HuH-7.5 (cell line): Measurements from ENCODE around the gene LUC7L3.
A peak's percentile ranks its signal among the peaks of the same experiment; 100 is the strongest.

ENCODE experiments used
- DNase-seq: peaks from one replicate; pipeline ENCODE4 v3.0.0; 2011; ENCODE audit warnings: low spot score

LUC7L3 gene

DNA sequence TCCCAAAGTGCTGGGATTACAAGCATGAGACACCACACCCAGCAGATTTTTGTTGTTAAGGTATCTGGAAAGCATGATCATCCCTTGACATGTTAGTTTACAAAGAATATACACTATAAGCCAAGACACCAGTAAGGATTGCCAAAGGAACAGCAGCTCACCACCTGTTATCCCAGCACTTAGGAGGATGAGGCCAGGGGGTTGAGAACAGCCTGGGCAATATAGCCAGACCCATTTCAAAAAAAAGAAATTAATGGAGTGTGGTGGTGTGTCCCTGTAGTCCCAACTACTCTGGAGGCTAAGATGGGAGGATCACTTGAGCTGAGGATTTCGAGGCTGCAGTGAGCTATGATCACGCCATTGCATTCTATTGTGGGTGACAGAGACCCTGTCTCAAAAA, 42.8 kb downstream of the LUC7L3 start:
- no peak for DNase-seq

DNA sequence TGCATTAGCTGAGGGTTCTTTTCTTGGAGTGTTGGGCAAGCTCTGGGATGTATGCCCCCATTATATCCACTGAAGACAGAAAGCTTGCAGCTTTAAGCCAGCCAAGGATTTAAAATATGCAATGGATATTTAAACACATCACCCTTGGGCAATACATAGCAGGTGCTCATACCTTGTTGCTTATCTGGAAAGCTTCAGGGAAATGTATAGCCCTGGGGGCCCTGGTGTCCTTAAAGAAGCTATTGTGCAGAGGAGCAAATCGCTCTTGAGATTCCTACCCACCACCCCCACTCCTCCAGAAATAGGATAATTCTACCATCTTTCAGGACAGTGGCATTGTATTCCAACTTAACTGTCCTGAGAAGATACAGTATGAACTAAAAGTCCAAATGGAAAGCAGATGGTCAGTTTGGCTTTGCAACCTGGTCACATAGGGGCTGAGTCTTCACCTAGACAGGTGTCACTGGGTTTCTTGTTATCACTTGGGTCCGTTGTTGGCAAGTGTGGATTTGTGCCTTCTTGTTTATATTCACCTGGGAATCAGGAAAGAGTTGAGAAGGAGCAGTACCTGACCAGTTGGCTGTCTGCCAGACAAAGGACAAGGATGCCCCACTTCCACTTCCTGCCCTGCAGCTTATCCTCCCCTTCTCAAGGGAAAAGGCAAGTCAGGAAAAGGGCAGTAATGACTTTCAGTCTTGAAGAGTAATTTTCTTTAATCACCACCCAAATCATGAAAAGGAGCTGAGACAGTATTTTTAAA, 44.5 kb downstream of the LUC7L3 start:
- no peak for DNase-seq

- DNase-seq: no peak
These were observed 45.3 kb downstream of the LUC7L3 start for GRCh38 chr17:50764734-50765149.

DNA sequence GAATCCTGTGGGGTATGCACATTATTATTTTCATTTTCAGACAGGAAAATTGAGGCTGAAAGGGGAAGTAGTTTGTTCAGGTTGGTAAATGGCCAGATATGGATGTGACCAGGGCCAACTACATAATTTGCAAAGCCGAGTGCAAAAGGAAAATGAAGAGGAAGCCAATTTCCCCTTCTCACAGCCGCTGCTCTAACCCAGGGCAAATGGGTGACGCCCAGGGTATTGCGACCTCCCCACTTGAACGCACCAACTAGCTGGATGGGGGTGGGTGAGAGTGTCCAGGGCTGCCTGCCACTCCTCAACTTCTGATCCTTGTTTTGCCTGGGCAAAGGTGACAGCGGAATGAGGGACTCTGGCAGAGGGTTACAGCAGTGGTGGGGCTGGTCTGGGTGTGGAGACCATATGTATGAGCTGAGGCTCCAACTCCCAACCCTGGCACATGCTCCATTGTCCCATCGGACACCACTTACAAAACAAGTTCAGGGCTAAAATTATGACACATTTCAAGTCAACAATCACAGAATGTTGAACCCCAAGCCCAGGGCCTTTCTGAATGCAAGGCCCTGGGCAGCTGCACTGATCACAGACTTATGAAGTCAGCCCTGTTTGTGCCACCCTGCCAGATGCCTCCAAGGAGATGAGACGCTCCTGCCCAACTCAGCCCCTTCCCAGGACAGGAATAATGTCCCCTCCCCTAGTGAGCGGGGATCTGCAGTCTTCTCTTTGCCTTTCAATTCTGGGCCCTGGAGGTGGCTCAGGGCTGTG, 46.2 kb downstream of the LUC7L3 start:
- no peak for DNase-seq

- no peak for DNase-seq
These were observed 47.0 kb downstream of the LUC7L3 start for GRCh38 chr17:50766222-50767023.

DNA sequence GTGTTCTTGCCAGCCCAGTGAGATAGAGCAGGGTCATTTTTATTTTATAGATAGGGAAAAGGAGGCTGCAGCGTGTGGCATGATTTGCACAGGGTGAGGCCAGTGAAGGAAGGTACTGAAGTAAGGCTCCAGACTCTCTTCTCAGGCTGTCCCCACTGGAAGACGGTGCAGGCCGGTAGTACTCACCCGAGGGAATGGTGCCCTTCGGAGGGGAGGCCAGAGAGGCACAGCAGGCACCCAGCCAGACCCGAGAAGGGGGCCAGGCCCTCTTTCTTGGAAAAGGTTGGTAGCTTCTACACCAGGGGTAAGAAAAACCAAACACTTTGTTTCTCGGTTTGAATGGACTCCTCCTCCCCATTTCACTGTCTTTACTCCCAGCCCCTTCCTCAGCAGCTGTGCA, 47.6 kb downstream of the LUC7L3 start:
- DNase-seq: no peak

GRCh38 chr17:50767446-50767845, 48.0 kb downstream of the LUC7L3 start, which contains the start of gene ANKRD40CL:
Gene ANKRD40CL (minus strand): TSS chr17:50767518. CDS start chr17:50766913, 605 bp downstream.
- no peak for DNase-seq

- DNase-seq: peak; percentile 63
These were observed 49.0 kb downstream of the LUC7L3 start for GRCh38 chr17:50768346-50768761.

DNA sequence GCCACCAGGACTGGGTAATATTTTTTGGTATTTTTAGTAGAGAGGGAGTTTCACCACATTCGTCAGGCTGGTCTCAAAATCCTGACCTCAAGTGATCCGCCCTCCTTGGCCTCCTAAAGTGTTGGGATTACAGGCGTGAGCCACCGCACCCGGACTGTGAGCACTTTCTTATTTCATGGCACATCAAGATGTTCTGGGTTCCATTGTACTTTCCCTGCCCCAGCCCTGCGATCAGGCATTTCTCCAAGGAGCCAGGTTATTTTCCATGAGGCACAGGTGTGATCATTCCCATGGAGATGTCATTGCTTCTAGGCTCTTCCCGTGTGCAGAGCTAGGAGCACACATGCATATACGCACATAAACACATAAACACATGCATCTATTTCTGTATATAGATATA, 50.5 kb downstream of the LUC7L3 start:
- DNase-seq: no peak

- DNase-seq: no peak
These were observed 50.9 kb downstream of the LUC7L3 start for GRCh38 chr17:50770346-50770745.

GRCh38 chr17:50771991-50772785, 52.8 kb downstream of the LUC7L3 start:
- DNase-seq: no peak

DNA sequence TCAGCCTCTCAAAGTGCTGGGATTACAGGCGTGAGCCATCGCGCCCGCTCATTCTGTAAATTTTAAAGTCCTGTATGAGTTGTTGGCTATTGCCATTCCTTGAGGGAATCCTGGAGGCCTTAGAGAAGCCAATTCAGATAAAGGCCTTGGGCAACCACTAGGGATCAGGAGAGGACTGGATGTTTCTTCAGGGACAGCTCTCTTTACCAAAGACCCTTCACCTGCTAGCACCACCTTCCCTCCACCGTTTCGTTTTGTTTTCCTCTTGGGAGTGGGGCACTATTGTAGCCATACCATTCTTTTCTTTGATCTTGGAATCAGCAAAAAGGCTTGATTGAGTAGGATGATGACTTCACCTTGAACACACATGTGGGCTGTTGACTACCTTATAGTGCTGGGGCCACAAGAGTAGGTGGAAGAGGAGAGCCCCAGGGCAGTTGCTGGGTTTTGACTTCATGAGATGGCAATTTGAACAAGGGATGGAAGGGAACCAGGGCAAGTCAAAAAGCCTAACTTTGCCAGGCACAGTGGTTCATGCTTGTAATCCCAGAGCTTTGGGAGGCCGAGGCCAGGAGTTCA, 54.9 kb downstream of the LUC7L3 start:
- no peak for DNase-seq

GRCh38 chr17:50775926-50776325, 56.5 kb downstream of the LUC7L3 start:
- DNase-seq: no peak

DNA sequence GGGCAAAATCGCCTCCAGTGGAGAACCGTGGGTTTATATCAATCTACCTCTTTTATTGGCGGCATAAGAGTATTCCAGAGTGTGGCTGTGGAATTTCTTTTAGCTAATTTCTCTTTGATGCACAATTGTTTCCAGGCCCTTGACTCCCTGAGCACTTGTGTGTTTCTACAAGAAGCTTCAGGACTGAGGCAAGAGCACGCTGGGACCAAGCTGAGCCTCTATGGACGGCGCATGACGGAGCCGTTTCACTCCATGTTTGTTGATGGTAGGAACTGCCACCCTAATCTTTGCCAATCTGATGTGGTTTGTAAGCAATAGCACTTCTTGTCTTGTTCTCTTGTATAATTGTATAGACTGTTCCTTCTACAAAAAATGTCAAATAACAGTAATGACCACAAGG, 59.1 kb downstream of the LUC7L3 start:
- DNase-seq: no peak

GRCh38 chr17:50778988-50779387, 59.6 kb downstream of the LUC7L3 start:
- DNase-seq: no peak

DNA sequence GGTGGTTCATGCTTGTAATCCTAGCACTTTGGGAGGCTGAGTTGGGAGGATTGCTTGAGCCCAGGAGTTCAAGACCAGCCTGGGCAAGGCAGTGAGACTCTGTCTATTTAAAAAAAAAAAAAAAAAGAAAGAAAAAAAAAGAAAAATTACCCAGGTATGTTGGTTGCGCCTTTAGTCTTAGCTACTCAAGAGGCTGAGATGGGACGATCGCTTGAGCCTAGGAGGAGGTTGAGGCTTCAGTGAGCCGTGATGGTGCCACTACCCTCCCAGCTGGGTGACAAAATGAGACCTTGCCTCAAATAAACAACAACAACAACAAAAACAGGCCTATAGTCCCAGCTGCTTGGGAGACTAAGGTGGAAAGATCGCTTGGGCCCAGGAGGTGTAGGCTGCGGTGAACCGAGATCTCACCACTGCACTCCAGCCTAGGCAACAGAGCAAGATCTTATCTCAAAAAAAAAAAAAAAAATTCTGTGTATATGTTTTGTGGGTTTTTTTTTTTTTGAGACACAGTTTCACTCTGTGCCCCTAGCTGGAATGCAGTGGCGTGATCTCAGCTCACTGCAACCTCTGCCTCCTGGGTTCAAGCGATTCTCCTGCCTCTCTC, 60.4 kb downstream of the LUC7L3 start:
- no peak for DNase-seq

DNA sequence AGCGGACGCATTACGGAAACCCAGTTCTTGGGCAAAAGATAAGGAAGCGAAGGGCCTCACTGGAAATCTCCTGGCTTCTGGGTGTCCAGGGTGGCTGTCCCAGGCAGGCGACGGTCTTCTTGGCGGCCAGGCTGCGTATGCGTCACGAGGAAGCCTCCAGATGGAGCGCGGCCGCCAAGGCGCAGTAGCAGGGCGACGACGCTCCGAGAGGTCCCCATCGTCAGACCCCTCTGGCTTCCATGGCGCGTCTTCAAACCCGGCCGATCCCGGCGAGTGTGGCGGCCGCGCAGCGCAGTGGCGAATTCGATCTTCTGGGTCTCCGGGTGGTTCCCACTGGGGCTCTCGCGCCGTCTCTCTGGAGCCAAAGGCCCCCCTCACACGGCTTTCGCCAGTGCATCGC, 61.8 kb downstream of the LUC7L3 start:
- no peak for DNase-seq

GRCh38 chr17:50783193-50783660, 63.8 kb downstream of the LUC7L3 start:
- peak; percentile 92 for DNase-seq

GRCh38 chr17:50783905-50784304, 64.5 kb downstream of the LUC7L3 start:
- DNase-seq: no peak

- DNase-seq: no peak
These were observed 65.7 kb downstream of the LUC7L3 start for GRCh38 chr17:50785126-50785525.
